ENCODE data around the gene SPDYE4.
"Not testable (repeated sequence)": the region's sequence is repeated elsewhere in the genome, so short reads cannot be mapped to it uniquely, and the experiment has no call there.

- TF ChIP-seq CTCF (conservative IDR thresholded peaks at IDR 0.05 in 1 of 2, IDR thresholded peaks at IDR 0.05 in 1 of 2; ENCODE audit: low read depth in 1 of 2, low read length in 2 of 2); EZH2 (IDR thresholded peaks at IDR 0.05; ENCODE audit: low read length, missing control alignments): not testable (repeated sequence)
Measured at GRCh38 chr17:8805396-8805795, 47.0 kb upstream of the SPDYE4 start.
